ENCODE results near the gene TPH2.

DNA sequence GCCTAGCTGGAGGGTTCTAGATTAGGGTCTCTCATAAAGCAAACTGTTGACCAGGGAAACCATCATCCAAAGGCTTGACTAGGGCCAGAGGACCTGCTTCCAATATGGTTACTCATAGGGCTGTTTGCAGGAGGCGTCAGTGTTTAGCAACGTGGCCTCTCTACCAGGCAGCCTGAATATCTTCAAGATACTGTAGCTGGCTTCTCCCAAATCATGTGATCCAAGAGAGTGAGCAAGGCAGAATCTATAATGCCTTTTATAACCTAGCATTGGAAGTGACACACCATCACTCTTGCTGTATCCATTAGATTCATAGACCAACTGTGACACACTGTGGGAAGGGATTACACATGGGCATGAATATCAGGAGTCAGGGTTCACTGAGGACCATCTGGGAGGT is 17.3 kb downstream of the TPH2 start:
- TF ChIP-seq, protein P1, sequence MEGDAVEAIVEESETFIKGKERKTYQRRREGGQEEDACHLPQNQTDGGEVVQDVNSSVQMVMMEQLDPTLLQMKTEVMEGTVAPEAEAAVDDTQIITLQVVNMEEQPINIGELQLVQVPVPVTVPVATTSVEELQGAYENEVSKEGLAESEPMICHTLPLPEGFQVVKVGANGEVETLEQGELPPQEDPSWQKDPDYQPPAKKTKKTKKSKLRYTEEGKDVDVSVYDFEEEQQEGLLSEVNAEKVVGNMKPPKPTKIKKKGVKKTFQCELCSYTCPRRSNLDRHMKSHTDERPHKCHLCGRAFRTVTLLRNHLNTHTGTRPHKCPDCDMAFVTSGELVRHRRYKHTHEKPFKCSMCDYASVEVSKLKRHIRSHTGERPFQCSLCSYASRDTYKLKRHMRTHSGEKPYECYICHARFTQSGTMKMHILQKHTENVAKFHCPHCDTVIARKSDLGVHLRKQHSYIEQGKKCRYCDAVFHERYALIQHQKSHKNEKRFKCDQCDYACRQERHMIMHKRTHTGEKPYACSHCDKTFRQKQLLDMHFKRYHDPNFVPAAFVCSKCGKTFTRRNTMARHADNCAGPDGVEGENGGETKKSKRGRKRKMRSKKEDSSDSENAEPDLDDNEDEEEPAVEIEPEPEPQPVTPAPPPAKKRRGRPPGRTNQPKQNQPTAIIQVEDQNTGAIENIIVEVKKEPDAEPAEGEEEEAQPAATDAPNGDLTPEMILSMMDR (conservative IDR thresholded peaks at IDR 0.05; ENCODE audit: low read length), result no peak
- TF ChIP-seq EZH2phosphoT487 (IDR thresholded peaks at IDR 0.05; ENCODE audit: borderline replicate concordance), result no peak
